SU-DHL-6 (cell line): ENCODE measurements around the gene NEU1.

ENCODE experiments used
- CTCF ChIP-seq: fragments of 200-600 bp; sonication (generic); IDR thresholded peaks from one replicate; pipeline ENCODE4 v1.5.1; 2017; ENCODE audit warnings: antibody characterized with exemption, mild to moderate bottlenecking, low read length, moderate library complexity; ENCODE audit not compliant: insufficient read depth, poor library complexity, severe bottlenecking
- EZH2phosphoT487 ChIP-seq: fragments of 200-600 bp; sonication (generic), shearing (Covaris generic); conservative IDR thresholded peaks from 2 replicates; pipeline ENCODE4 v1.6.1; 2018; ENCODE audit warnings: mild to moderate bottlenecking, antibody characterized with exemption, low read length, moderate library complexity, mixed read lengths

- TF ChIP-seq CTCF = peak; percentile 100
- no peak for TF ChIP-seq EZH2phosphoT487
Measured at GRCh38 chr6:31888276-31889258, 25.9 kb upstream of the NEU1 start.
